HG03558 (cell line): ENCODE measurements around the gene UVRAG.
"Not testable (repeated sequence)": the region's sequence is repeated elsewhere in the genome, so short reads cannot be mapped to it uniquely, and the experiment has no call there.

Source experiments
- ATAC-seq: cut with Tn5 transposase; IDR thresholded peaks from one replicate; pipeline ENCODE4 v1.9.1; 2021; ENCODE audit warnings: moderate number of reproducible peaks; ENCODE audit not compliant: unreplicated experiment; ENCODE audit errors: extremely low read depth

UVRAG gene

DNA sequence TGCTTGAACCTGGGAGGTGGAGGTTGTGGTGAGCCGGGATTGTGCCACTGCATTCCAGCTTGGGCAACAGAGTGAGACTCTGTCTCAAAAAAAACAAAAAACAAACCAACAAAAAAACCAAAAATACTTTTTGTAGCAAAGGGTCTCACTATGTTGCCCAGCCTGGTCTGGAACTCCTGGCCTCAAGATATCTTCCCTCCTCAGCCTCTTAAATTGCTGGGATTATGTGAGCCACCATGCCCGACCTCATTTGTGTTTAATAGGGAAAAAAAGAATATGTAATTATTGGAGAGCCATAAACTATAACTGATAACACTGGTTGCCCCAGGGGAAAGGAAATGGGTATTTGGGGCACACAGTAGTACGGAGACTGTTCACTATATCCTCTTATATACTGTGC lies 19.7 kb downstream of the UVRAG start:
- ATAC-seq, result no peak

DNA sequence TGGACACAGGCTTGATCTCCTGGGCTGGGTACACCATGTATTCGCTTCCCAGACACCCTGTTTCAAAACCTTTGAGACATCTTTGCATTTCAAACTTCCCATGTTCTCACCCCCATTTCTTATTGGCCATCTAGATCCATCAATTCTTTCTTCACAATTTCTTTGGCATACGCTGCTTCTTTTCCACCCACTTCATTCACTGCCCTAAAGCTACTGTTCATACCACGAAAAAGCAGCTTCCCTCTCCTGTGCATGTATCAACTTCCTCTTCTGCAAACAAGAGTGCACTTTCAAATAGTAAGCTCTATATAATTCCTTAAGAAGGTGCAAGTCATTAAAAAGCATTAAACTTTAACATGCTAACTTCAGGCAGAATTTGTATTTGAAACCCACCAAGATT lies 21.4 kb downstream of the UVRAG start:
- ATAC-seq, result no peak

DNA sequence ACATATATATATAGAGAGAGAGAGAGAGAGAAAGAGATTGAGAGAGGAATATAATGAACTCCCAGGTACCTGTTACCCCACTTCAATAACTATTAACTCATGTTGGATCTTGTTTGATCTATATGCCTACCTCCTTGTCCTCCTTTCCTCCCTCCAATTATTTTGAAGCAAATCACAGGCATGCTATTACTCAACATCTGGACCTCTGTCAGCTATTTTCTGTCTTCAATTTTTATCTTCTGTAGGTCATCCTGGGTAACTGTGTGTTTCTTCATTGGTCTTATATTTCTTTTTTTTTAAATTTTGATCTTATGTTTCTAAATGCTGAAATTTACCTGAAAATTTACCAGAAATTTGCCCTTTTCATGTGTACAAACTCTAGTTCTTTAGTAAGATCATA lies 24.8 kb downstream of the UVRAG start:
- no peak for ATAC-seq

DNA sequence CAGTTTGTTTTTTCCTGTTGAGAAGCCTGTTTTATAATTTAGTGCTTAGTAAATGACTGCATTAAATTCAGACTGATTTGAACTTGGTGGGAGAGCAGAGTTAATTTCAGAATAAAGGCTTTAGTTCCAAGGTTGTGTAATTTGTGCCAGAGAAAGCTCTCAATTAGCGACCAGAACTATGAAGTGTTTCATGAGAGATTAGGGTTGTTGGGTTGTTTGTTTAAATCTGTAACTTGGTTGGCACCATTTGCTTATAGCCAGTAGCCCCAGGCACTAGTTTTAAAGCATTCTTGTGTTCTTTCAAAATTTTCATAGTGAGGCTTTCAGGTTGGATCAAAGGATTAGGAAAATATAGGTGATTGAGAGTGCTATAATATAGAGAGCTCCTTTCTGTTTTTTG lies 25.5 kb downstream of the UVRAG start:
- no peak for ATAC-seq

DNA sequence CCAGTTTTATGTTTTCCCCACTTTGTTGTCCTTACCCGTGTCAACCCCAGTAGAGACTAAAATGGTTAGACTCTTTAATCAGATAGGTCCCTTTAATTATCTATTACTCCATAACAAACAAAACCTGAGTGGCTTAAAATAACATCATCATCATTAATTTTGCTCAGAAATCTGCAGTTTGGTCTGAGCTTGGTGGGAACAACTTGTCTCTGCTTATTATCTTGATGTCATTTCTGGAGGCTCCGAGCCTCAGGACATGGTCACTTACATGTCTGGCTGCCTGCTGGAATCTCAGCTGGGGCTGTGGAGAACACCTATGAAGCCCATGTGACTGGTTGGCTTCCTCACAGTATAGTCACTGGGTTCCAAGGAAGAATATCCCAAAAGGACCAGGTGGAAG lies 26.7 kb downstream of the UVRAG start:
- ATAC-seq, result no peak

DNA sequence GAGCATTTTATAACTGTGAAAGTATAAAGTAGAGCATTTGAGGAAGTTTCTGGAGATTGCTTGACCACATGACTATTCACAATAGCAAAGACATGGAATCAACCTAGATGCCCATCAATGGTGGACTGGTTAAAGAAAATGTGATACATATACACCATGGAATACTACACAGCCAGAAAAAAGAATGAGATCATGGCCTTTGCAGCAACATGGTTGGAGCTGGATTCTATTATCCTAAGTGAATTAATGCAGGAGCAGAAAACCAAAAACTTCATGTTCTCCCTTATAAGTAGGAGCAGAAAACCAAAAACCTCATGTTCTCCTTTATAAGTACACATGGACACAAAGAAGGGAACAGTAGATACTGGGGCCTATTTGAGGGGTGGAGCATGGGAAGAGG lies 30.3 kb downstream of the UVRAG start:
- no peak for ATAC-seq

DNA sequence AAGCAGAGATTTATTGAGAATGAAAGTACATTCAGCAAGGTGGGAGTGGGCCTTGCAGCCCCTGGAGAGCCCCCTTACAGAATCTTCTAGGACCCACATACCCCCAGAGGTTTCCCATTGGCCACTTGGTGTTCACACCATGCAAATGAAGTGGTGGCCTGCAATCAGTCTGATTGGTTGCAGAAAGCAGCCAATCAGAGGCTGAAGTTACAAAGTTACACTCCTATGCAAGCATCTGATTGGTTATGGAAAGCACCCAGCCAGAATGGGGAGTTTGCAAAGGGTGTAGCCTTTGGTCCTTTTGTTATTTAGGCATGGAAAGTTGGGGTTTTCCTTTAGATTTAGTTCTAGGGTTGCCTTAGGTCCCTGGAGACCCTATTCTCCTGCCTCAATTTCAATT lies 34.9 kb downstream of the UVRAG start:
- no peak for ATAC-seq

DNA sequence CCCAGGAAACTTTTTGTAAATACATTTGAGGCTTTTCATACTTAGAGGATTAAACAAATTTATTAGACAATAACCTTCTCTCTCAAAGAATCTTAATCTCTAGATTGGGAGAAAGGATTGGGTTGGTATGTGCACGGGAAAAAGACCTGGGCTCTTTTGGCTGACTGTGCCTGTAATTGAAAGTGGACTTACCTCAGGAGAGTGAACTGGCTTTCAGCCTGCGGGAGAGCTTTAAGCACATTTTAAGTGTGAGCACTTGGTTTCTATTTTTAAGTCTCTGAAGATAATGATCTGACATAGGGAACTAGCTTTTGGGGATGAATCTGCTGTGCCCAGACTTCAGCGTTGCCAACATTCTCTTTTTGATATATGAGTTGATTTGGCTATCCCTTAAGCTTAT lies 35.8 kb downstream of the UVRAG start:
- ATAC-seq, result no peak

DNA sequence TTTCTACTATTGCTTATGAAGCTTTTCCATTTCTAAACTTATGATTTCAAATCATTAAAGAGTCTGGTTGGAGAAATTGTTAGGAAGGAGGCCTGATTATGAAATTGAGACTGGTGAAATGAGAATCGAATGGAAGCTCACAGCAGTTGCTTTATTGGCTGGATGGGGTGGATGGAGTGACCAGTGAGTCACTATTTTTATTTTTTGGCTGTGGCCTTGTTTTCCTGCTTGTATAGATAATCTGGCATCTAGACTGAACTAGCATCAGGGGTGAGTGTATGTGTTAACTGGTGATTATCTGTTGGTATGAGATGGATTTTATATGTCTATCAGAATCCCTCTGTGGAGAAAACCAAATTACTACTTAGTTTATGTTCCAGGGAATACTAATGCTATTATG lies 36.2 kb downstream of the UVRAG start:
- no peak for ATAC-seq

DNA sequence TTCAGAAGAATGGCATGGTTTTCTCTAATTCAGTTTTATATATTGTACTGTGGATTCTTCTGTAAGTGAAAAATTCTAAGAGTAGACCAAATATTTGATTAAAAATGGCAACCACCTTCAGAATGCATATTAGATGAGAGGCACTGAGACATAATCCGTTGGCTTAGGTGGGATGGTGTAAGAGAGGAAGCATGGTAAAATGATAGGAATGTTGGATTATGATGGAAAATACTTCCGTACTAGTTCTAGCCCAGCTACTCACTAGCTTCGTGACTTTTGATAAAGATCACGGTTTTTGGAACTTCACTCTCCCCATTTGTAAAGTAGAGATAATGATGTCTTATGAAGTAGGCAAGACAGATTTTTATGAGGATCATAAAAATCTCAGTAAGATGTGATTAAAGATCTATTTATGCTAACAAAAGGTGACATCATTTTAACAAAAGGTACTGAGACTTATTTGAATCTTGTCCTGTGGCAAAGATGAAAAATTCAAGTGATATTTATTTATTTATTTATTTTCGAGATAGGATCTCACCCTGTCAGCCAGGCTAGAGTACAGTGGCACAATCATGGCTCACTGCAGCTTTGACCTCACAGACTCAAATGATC lies 37.5 kb downstream of the UVRAG start:
- ATAC-seq, result no peak

DNA sequence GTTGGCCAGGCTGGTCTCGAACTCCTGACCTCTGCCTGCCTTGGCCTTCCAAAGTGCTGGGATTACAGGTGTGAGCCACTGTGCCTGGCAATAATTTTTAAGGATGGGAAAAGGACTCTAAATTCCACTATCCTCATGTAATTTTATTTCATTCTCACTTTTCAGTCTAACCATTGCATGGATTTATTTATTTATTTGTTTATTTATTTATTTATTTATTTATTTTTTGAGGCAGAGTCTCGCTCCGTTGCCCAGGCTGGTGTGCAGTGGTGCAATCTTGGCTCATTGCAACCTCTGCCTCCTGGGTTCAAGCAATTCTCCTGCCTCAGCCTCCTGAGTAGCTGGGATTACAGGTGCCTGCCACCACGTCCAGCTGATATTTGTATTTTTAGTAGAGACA lies 38.6 kb downstream of the UVRAG start:
- not testable (repeated sequence) for ATAC-seq

DNA sequence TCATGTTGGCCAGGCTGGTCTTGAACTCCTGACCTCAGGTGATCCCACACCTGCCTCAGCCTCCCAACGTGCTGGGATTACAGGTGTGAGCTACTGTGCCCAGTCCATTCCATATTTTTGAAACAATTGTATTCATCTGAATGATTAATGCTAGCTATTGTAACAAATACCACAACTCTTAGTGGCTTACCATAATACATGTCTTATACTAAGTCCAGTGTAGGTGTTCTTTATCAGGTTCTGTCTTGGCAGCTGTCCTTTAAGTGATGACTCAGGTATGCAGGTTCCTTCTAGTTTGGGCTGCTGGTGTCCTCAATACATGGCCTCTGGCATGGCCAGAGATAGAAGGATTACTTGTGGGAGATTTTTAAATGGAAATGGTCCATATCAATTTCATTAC lies 39.0 kb downstream of the UVRAG start:
- no peak for ATAC-seq

DNA sequence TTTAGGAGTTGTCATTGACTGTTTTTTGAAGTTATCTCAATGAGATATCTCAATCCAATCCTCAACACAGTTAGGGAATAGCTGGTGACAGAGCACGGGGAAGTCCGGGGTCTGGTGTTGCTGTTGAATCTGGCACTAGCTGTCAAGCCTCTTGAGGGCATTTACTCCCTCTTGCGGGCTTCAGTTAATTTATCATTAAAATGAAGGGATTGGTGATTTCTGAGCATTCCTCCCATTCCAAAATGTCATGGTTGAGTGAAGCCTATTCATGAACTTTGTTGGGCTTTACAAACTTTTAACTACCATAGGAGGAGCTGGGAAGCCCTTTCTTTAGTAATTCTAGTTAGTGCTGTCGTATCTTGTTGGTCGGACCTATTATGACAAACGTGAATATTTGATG lies 40.2 kb downstream of the UVRAG start:
- no peak for ATAC-seq

DNA sequence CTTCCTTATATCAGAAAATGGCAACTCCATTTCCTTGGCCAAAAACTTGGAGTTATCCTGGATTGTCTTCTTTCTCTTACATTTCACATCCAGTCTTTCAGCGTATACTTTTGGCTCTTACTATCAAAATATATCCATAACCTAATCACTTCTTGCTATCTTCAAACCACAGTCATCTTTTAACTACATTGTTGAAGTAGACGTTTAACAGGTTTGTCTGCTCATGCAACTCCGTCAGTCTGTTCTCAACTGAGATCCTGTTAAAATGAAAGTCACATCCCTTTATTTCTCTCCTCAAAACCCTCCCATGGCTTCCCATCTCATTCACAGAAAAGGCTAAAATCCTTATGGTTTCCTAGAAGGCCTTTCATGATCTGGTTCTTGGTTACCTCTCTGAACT lies 41.9 kb downstream of the UVRAG start:
- no peak for ATAC-seq

DNA sequence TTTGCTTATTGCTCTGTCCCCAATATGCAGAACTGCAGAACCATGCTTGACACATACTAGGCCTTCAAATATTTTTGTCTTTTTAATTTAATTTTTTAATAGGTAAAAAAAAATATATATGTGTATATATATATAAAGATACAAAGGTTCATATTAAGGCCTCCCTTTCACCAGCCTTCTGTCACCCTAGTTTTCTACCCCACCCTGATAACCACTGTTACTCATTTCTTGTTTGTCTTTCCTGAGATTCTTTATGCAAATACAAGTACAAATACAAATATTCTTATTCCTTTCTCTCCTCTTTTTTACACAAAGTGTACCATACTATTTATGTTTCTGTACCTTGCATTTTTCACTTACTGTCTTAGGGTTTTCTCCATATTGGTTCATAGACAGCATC lies 43.0 kb downstream of the UVRAG start:
- ATAC-seq, result no peak

DNA sequence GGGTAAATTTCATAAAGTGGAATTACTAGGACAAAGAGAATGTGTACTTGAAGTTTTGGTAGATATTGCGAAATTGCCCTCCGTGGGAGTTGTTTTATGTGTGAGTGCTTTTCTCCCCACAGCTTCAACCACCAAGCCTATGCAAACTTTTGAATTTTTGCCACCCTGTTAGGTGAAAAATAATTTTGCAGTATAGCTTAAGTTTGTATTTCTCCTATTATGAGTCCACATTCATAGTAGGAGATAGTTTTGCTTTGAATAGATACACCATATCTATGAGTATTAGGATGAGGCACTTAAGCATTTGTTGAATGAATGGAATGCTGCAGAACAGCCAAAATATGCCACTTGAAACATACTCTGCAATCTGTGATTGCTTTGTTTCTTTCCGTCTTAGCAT lies 43.6 kb downstream of the UVRAG start:
- no peak for ATAC-seq

DNA sequence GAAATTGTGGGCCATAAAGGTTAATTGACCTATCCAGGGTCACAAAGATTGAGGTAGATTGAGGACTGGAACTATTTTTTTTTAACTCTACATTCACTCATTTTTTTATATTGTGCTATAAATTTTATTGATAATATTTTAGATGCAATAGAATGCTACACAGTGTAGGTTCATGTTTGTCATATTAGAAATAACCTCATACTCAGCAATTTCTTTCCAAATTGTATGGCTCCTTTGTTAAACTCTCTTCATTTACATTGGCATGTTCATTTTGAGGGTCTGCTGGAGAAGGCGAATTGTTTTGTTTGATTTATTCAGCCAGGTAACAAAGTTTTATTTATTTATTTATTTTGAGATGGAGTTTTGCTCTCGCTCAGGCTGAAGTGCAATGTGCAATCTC lies 44.6 kb downstream of the UVRAG start:
- ATAC-seq, result no peak

DNA sequence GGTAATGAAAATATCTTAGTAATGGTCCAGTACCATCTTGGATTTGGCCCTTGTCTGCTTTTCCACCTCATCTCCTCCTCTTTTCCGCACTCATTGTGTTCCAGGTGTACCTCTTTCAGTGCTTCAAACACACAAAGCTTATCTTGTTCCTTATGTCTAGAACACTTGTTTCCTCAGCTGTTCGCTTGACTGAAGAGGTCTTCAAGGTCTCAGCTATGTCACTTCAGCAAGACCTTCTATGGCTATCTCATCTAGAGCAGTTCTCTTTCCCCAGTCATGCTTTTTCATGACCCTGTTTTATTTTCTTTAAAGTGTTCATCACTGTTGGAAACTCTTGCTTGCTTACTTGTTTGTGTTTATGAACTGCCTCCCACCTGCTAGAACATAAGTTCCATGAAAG lies 47.4 kb downstream of the UVRAG start:
- no peak for ATAC-seq

DNA sequence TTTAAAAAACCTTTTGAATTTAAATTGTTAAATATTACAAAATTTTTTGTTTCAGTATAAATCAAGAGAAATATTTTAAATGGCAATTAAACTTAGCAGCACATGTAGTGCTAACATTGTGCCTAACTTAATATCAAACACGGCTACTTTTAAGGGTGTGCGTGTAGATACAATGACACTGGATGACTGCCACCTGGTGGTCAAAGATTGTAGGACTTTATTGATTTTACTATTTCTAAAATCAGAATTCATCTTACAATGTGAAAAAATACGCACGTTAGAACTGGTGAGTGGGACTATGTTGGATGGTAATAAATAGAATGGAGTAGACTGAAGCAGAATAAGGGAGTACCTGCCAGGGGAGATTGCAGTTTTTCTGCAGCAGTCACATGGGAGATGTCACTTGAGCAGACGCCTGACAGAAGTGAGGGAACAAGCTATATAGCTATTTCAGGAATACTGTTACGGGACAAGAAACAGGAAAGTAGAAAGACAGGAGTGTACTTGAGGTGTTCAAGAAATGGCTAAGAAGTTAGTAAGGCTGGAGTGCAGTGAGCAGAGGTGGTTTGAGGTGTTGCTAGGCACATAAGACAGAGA lies 52.9 kb downstream of the UVRAG start:
- ATAC-seq, result no peak

DNA sequence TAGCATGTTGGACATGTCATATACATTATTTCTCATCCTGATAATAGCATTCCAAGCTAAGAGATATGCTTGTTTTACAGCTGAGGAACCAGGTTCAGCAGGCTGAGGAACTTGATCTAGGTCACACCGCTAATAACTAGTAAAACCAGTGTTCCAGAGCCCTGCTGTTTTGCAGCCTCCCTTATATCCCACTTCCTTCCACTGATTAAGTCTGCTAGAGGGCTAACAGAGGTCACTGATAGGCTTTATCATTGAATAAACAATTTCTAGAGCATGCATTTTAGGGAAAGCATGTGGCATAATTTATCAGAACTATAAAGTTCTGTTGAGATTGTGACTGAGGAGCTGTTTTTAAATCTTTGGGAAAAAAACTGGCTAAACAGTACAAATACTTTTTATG lies 54.0 kb downstream of the UVRAG start:
- no peak for ATAC-seq

DNA sequence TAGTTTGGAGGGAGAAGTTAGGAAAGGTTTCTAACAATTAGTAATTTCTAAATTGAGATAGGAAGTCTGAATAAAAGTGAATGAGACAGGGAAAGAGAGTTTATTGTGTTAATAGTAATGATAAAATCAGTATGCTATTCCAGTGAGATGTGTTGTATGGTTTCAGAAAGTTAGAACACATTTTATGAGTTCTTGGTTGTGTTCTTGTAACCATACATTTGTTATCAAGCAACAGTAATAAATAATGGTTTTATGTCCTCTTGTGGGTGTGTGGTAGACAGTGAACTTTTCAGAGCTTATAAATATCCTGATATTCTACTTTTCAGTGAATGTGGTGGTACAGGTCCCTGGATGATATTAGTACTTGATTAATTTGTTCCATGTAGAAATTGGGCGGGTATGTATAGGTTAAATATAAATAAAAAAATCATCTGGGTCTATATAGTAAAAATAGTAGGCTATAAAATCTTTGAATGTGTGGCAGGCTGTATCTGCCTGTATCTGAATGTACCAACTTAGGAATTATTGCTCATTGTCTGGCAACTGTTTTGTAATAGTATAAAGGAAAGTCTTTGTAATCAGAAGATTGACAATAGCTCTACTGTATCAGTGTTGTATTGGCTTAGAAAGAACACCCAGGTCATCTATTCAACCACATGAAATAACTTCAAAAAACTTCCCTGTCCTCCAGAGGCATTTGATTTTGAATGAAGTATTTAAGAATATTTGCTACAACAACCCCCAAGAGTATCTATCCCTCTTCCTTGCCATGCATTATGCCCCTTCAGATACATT lies 54.8 kb downstream of the UVRAG start:
- ATAC-seq, result no peak

DNA sequence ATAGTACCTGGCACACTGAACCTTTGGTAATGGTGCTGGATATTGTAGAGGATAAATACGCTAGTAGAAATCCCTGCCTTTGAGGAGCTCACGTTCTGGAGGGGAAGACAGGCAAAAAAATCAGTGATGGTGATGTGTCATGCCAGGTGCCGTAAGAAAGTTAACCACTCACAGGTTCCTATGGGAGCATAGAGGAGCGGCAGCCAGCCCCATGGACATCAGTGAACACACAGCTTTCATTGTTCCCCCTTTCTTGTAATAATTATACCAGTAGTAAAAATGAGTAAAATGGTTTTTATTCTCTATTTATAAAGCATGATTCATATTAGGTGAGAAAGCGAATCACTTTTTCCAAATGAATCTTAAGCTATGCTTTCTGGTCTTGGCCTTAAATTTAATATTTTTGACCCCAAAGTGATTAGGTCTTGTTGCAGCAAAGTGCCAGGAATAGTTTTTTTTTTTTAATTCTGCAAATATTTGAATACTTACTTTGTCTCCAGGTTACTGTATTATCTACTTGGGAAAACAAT lies 57.9 kb downstream of the UVRAG start:
- no peak for ATAC-seq
